IMR-90 (cell line): ENCODE measurements around the gene KRTAP10-3. TPM values are rescaled to one million over a fixed set of nuclear protein-coding genes. Genes with fewer than 3 reads are reported as not detected.
"Not testable (repeated sequence)": the region's sequence is repeated elsewhere in the genome, so short reads cannot be mapped to it uniquely, and the experiment has no call there.

ENCODE experiments used
- ATAC-seq: fragments of 200-7000 bp; cut with Tn5 transposase; 2 replicates; pipeline ENCODE4 v1.9.1; 2020; ENCODE audit warnings: low read depth, mild to moderate bottlenecking, moderate library complexity
- BruUV-seq: library from RNA; stranded (reverse); fragments of 400-500 nt; replicated peaks from 2 replicates; lab custom pipeline; 2021; lab: Mats Ljungman, UMichigan
- CTCF ChIA-PET: fragments of 300-600 bp; formaldehyde crosslinking; extraction: SDS; loops from one replicate; lab custom pipeline; 2021; ENCODE audit warnings: antibody characterized with exemption; lab: Yijun Ruan, JAX
- POLR2A ChIA-PET: fragments of 300-600 bp; sonication (Branson Sonifier 250); formaldehyde crosslinking; loops from one replicate; lab custom pipeline; 2022; ENCODE audit warnings: antibody characterized with exemption; ENCODE audit not compliant: unreplicated experiment; lab: Charles Lee
- DNase-seq: peaks from one replicate; pipeline ENCODE4 v3.0.0; 2013
- H2AFZ ChIP-seq: replicated peaks from 2 replicates; pipeline ENCODE3; 2013; ENCODE audit warnings: low read length, mild to moderate bottlenecking; ENCODE audit not compliant: poor library complexity
- H2AK5ac ChIP-seq: 2 replicates; pipeline ENCODE4 v1.6.1; 2013; ENCODE audit warnings: low read depth, low read length, inconsistent platforms
- H2AK9ac ChIP-seq: replicated peaks from 2 replicates; pipeline ENCODE3; 2013; ENCODE audit warnings: mild to moderate bottlenecking, low read depth, low read length, moderate library complexity; ENCODE audit not compliant: poor library complexity
- H2BK120ac ChIP-seq: 2 replicates; pipeline ENCODE4 v1.6.1; 2013; ENCODE audit warnings: low read depth, low read length, inconsistent platforms
- H2BK15ac ChIP-seq: 3 replicates; pipeline ENCODE4 v1.6.1; 2013; ENCODE audit warnings: low read depth, low read length, inconsistent platforms
- H2BK20ac ChIP-seq: 2 replicates; pipeline ENCODE4 v1.6.1; 2013; ENCODE audit warnings: low read depth, mild to moderate bottlenecking, inconsistent platforms, low read length, moderate library complexity
- H2BK5ac ChIP-seq: 2 replicates; pipeline ENCODE4 v1.6.1; 2013; ENCODE audit warnings: mild to moderate bottlenecking, low read depth, low read length, inconsistent platforms; ENCODE audit not compliant: poor library complexity, severe bottlenecking
- H3K14ac ChIP-seq: replicated peaks from 2 replicates; pipeline ENCODE4 v1.6.1; 2013; ENCODE audit warnings: low read depth, low read length, inconsistent platforms
- H3K18ac ChIP-seq: 2 replicates; pipeline ENCODE4 v1.6.1; 2013; ENCODE audit warnings: low read depth, low read length, control low read depth
- H3K23ac ChIP-seq: 2 replicates; pipeline ENCODE4 v1.6.1; 2013; ENCODE audit warnings: low read depth, low read length, inconsistent platforms
- H3K27ac ChIP-seq: 2 replicates; pipeline ENCODE4 v1.5.1; 2013; ENCODE audit warnings: mild to moderate bottlenecking, control low read depth, low read length; ENCODE audit not compliant: insufficient read depth
- H3K27me3 ChIP-seq: 2 replicates; pipeline ENCODE4 v1.6.1; 2013; ENCODE audit warnings: low read length; ENCODE audit not compliant: control insufficient read depth, insufficient read depth
- H3K36me3 ChIP-seq: 2 replicates; pipeline ENCODE4 v1.6.1; 2013; ENCODE audit warnings: low read length, mixed read lengths; ENCODE audit not compliant: control insufficient read depth, insufficient read depth
- H3K4ac ChIP-seq: 2 replicates; pipeline ENCODE4 v1.6.1; 2013; ENCODE audit warnings: low read depth, low read length, inconsistent platforms
- H3K4me1 ChIP-seq: 2 replicates; pipeline ENCODE4 v1.6.1; 2013; ENCODE audit warnings: low read length, mixed read lengths; ENCODE audit not compliant: control insufficient read depth, insufficient read depth
- H3K4me2 ChIP-seq: 2 replicates; pipeline ENCODE4 v1.6.1; 2013; ENCODE audit warnings: low read depth, mild to moderate bottlenecking, control low read depth, low read length, moderate library complexity
- H3K4me3 ChIP-seq: 2 replicates; pipeline ENCODE4 v1.5.1; 2013; ENCODE audit warnings: low read depth, mild to moderate bottlenecking, control low read depth, low read length, moderate library complexity; ENCODE audit not compliant: insufficient read depth
- H3K56ac ChIP-seq: 2 replicates; pipeline ENCODE4 v1.6.1; 2013; ENCODE audit warnings: low read length, inconsistent platforms; ENCODE audit not compliant: insufficient read depth; ENCODE audit errors: extremely low read depth
- H3K79me1 ChIP-seq, 2 experiments: 2 replicates each; pipeline ENCODE4 v1.6.1; 2013; ENCODE audit warnings: low read length in 2 of 2, inconsistent platforms in 1 of 2, low read depth in 1 of 2
- H3K9ac ChIP-seq: 2 replicates; pipeline ENCODE4 v1.6.1; 2013; ENCODE audit warnings: low read depth, low read length, control low read depth
- H3K9me1 ChIP-seq: 2 replicates; pipeline ENCODE4 v1.6.1; 2013; ENCODE audit warnings: low read length, inconsistent platforms; ENCODE audit not compliant: insufficient read depth
- H3K9me3 ChIP-seq: 2 replicates; pipeline ENCODE4 v1.6.1; 2013; ENCODE audit warnings: low read length; ENCODE audit not compliant: control insufficient read depth, insufficient read depth
- H4K20me1 ChIP-seq: 2 replicates; pipeline ENCODE4 v1.6.1; 2013; ENCODE audit warnings: low read length, inconsistent platforms; ENCODE audit not compliant: insufficient read depth
- H4K5ac ChIP-seq: 2 replicates; pipeline ENCODE4 v1.6.1; 2013; ENCODE audit warnings: mild to moderate bottlenecking, low read depth, low read length, control low read depth
- H4K8ac ChIP-seq, 2 experiments: 2 replicates each; pipeline ENCODE4 v1.6.1; 2013; ENCODE audit warnings: low read depth in 2 of 2, low read length in 2 of 2, control low read depth in 1 of 2, inconsistent platforms in 1 of 2
- H4K91ac ChIP-seq: 2 replicates; pipeline ENCODE4 v1.6.1; 2013; ENCODE audit warnings: low read depth, low read length, inconsistent platforms; ENCODE audit not compliant: insufficient read depth
- POLR2A ChIP-seq: IDR thresholded peaks from 2 replicates; pipeline ENCODE4 v1.6.1; 2012; ENCODE audit warnings: mild to moderate bottlenecking, low read depth, low read length
- WGBS, 2 experiments: methylation state at CpG; one replicate each; pipeline versions ENCODE4 v1.1.5 to v1.1.7; 2013; ENCODE audit warnings: missing lambda C conversion rate in 2 of 2; ENCODE audit not compliant: insufficient read length in 1 of 2; ENCODE audit errors: extremely low coverage in 2 of 2; 5-methylcytosine and 5-hydroxymethylcytosine counted together
- dilution Hi-C: fragments of 300-500 bp; cut with HindIII; formaldehyde crosslinking; loops from one replicate; pipeline ENCODE4 v1.14.3; 2018; ENCODE audit warnings: low sequenced_read_pairs; ENCODE audit not compliant: unreplicated experiment
- in situ Hi-C: fragments of 300-500 bp; cut with MboI; formaldehyde crosslinking; loops from 3 replicates; pipeline ENCODE4 v1.14.3; 2019; ENCODE audit warnings: low sequenced_read_pairs, inconsistent platforms, mixed read lengths
- intact Hi-C: fragments of 100-400 bp; cut with micrococcal nuclease; formaldehyde crosslinking; loops from 2 replicates; pipeline ENCODE4 v1.10.0; 2022
- polyA plus RNA-seq, 3 experiments: library from polyadenylated mRNA; depleted of rRNA; stranded (reverse); fragments of >200 nt; gene quantifications; 2 replicates each; pipeline ENCODE4 v1.2.3, GENCODE V29; 2012; ENCODE audit warnings: low replicate concordance in 1 of 3
- total RNA-seq: library from RNA; depleted of rRNA; stranded (reverse); fragments of >200 nt; gene quantifications from 2 replicates; pipeline ENCODE4 v1.2.3, GENCODE V29; 2012

Gene KRTAP10-3
- total and polyA plus RNA-seq, 2 of the 4 experiments (the other 2 are of a cell fraction): not detected

GRCh38 chr21:44574457-44575306 is 16.1 kb upstream of the KRTAP10-3 start (continued):
- TF ChIP-seq POLR2A: no peak

- H2BK20ac ChIP-seq, H2AFZ ChIP-seq, H2BK5ac ChIP-seq, H3K4me1 ChIP-seq, H3K79me1 ChIP-seq, H3K27ac ChIP-seq, H2BK120ac ChIP-seq, BruUV-seq, POLR2A ChIA-PET, H3K9me1 ChIP-seq, intact Hi-C loops, H4K91ac ChIP-seq, H3K56ac ChIP-seq, H2AK5ac ChIP-seq, H3K4me2 ChIP-seq, ATAC-seq, dilution Hi-C loops, H4K8ac ChIP-seq, in situ Hi-C loops, H3K18ac ChIP-seq, H3K9ac ChIP-seq, CTCF ChIA-PET, H3K9me3 ChIP-seq, H3K36me3 ChIP-seq, H3K14ac ChIP-seq, H3K4me3 ChIP-seq, H3K4ac ChIP-seq, H3K23ac ChIP-seq, H2BK15ac ChIP-seq, H2AK9ac ChIP-seq, DNase-seq, H4K20me1 ChIP-seq, H4K5ac ChIP-seq, H3K27me3 ChIP-seq: not testable (repeated sequence)
- 56% methylated on average over 3 of the region's 25 CpGs; no CpG with 5 or more reads in 1 of the 2 experiments for WGBS, 2 experiments
These were observed 15.2 kb upstream of the KRTAP10-3 start, which contains the start of gene KRTAP10-4 for GRCh38 chr21:44573630-44574456. Gene KRTAP10-4, plus strand, starts transcription at chr21:44573729. Its CDS starts 30 bp downstream, at chr21:44573759.
